NCI-H187 treated with DMSO at 0.1 percent for 48 hours (cell line): Measurements from ENCODE around the gene HILPDA.
A peak's percentile ranks its signal among the peaks of the same experiment; 100 is the strongest.
"Not testable (repeated sequence)": the region's sequence is repeated elsewhere in the genome, so short reads cannot be mapped to it uniquely, and the experiment has no call there.

Experiments
- DNase-seq: peaks from one replicate; lab custom pipeline; 2025; lab: John Stamatoyannopoulos, UW

The HILPDA gene

DNA sequence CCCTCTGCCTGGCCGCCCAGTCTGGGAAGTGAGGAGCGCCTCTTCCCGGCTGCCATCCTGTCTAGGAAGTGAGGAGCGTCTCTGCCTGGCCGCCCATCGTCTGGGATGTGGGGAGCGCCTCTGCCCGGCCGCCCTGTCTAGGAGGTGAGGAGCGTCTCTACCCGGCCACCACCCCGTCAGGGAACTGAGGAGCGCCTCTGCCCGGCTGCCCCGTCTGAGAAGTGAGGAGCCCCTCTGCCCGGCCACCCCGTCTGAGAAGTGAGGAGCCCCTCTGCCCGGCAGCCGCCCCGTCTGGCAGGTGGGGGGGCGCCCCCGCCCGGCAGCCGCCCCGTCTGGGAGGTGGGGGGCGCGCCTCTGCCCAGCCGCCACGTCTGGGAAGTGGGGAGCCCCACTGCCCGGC, 7.7 kb downstream of the HILPDA start:
- DNase-seq, result not testable (repeated sequence)

DNA sequence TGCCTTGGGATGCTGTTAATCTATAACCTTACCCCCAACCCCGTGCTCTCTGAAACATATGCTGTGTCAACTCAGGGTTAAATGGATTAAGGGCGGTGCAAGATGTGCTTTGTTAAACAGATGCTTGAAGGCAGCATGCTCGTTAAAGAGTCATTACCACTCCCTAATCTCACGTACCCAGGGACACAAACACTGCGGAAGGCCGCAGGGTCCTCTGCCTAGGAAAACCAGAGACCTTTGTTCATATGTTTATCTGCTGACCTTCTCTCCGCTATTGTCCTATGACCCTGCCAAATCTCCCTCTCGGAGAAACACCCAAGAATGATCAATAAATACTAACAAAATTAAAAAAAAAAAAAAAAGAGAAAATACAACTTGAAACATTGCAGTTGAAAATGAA, 8.3 kb downstream of the HILPDA start:
- DNase-seq, result not testable (repeated sequence)

DNA sequence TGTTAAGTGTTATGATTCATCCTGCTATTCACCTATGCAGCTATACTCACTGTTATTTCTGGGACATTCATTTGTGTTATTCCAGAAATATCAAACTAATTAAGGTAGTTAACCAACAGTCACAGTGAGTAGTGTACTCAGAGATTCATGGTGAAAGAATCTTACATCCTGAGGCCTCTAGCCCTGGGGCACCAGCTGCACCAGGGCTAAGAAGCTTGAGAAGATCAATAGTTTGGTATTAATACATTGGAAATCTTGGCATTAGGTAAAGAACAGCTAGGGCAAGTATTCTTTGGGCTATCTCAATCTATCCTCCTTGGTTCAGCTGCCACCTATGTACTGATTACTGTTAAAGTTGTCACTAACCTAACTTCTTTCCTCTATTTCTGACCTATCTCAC, 11.2 kb downstream of the HILPDA start:
- DNase-seq, result not testable (repeated sequence)

DNA sequence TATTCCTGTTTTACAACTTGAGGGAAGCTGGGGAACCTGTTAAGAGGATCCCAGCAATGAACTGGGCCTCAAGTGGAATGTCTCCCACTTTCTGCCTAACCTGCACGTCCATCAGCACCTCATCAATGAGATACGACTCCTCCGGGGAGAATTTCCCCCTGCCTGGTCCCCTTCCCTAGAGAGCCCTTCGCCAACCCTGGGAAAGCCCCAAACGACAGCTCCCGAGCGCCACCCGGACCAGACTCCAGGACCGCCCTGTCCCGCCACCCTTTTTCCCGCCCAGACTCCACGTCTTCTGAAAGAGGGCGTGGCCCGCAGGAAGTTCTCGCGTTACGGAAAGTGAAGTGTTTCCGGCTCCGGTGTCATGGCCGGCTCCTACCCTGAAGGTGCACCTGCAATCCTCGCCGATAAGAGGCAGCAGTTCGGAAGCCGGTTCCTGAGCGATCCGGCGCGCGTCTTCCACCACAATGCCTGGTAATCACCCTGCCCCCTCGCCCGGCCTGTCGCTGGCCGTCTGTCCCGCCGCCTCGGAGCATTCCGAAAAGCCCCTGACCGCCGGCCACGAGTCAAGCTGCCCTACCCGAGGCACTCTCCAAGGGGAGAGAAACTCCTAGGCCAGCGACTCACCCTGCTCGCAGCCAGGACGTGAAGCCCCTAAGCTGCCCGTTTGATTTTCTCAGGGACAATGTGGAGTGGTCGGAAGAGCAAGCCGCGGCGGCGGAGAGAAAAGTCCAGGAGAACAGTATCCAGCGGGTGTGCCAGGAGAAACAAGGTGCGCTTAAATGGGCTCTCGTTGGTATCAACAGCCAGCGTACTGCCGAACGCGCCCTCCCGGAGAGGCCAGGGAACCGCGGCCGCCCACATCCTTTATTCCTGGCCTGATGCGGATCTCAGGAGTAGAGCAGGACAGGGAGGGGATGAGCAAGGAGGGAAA, 21.0 kb downstream of the HILPDA start, which contains the start of gene METTL2B:
METTL2B (plus strand) TSS at position 347 of the 934 bp plus-strand sequence; CDS start at position 365, 18 bp downstream.
- DNase-seq, result peak; percentile 65

DNA sequence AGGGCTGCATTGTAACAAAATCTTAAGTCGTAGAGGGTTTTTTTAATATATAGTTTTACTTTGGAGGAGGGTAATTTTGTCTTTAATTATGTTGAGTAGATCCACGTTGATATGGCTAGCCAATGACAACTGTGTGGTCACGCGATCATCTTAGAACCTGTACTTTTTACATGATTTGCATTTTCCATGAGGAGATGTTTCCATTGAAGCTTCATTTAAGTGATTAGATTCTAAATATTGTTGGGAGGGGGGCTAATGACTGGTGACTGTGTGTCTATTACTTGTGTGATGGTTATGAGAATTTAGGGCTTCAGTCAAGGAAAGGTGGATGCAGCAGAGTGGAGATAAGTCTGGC, 21.6 kb downstream of the HILPDA start:
- not testable (repeated sequence) for DNase-seq

DNA sequence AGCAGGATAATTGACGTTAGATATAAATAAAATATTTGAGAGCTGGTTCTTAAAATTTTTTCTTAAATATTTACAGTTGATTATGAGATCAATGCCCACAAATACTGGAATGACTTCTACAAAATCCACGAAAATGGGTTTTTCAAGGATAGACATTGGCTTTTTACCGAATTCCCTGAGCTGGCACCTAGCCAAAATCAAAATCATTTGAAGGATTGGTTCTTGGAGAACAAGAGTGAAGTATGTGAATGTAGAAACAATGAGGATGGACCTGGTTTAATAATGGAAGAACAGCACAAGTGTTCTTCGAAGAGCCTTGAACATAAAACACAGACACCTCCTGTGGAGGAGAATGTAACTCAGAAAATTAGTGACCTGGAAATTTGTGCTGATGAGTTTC, 23.4 kb downstream of the HILPDA start:
- not testable (repeated sequence) for DNase-seq

DNA sequence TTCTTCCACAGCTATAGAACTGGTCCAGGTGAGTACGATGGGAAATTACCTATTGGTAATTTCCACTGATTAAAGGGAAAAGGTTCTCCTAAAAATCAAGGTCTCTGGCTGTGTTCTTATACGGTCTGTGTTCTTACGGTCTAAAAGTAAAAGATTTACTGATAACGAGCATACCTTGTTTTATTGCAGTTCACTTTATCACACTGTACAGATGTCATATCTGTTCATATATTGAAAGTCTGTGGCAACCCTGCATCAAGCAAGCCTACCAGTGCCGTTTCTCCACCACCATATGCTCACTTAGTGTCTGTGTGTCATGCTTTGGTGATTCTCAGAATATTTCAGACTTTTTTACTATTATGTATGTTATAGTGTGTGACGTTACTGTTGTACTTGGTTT, 32.5 kb downstream of the HILPDA start:
- not testable (repeated sequence) for DNase-seq

DNA sequence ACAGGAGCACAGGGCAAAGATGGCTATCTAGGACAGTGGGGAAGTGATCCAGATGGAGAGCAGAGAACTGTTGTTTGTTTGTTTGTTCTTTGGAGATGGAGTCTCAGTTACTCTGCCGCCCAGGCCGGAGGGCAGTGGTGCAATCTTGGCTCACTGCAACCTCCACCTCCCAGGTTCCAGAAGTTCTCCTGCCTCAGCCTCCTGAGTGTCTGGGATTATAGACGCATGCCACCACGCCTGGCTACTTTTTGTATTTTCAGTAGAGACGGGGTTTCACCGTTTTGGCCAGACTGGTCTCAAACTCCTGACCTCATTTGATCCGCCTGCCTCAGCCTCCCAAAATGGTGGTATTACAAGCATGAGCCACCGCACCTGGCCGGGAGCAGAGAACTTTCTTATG, 41.7 kb downstream of the HILPDA start:
- DNase-seq, result no peak

DNA sequence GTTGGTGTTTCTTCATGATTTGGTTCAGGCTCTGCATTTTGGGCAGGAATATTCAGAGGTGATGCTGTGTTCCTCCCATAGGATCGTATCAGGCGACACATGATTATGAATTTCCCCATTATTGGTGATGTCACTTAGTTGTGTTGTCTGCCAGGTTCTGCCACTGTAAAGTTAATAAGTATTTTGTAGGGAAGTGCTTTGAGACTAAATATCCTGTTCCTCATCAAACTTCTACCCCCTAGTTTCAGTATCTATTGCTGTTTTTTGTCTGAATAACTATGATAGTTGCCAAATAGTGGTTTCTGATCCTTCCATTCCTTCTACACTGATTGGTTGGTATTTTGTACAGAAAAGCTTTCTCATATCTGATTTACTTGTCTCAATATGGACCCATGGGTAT, 49.7 kb downstream of the HILPDA start:
- not testable (repeated sequence) for DNase-seq

DNA sequence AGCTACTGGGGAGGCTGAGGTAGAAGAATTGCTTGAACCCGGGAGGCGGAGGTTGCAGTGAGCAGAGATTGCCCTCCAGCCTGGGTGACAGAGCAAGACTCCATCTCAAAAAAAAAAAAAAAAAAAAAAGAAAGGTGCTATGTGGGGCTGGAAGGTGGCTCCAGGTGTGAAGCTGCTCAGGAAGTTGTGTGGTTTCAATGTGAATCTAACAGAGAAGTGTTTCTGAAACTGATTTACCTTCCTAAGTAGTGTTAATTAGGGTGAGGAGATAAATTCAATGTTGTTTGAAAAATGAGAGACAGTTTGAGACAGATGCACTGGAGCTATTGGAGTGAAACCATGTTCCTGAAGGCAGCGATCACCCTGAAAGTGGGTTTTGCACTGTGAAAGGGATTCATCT, 51.1 kb downstream of the HILPDA start:
- not testable (repeated sequence) for DNase-seq

DNA sequence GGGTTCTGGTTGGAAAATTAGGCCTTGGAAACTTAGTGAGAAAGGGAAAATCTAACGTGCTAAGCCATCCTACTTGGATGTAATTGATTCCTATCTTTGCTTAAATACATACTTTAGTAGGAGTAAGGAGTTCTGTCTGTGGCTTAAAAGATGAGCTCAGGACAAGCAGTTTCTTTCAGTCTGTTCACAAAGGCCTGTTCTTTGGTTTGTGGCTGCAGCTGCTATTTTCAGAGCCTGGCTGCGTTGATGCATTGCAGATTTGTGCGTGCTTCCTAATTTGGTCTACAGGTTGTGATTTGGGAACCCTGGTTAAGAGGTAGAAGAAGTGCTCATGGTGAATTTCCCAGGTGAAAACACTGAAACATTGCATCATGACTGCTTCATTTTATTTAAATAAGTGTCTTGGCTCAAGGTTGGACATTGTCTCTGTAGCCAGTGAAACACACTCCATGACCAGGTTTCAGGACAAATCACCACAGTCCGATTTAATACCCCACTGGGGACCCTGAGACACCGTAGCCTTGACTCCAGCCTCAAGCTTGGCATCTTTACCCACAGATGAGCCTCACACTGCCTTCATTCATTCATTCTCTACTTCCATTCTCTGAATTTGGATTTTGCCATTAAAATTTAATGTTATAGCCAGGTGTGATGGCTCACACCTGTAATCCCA, 51.8 kb downstream of the HILPDA start:
- not testable (repeated sequence) for DNase-seq
